Activated B cell treated with CpG ODN at 0.5 μM for 24 hours (primary cell): ENCODE measurements around the gene TCP11L2. TPM values are rescaled to one million over a fixed set of nuclear protein-coding genes. Genes with fewer than 3 reads are reported as not detected.
"Not testable (repeated sequence)": the region's sequence is repeated elsewhere in the genome, so short reads cannot be mapped to it uniquely, and the experiment has no call there.

ENCODE experiments used
- ATAC-seq: fragments of 200-7000 bp; cut with Tn5 transposase; one replicate; pipeline ENCODE4 v1.10.0; 2021; ENCODE audit warnings: low read depth, mild to moderate bottlenecking, moderate library complexity
- CTCF ChIA-PET: fragments of 350-600 bp; sonication (Branson Sonifier 250); formaldehyde crosslinking; loops from one replicate; lab custom pipeline; 2021; ENCODE audit warnings: antibody characterized with exemption; lab: Charles Lee
- POLR2A ChIA-PET: fragments of 350-600 bp; sonication (Branson Sonifier 250); formaldehyde crosslinking; loops from one replicate; lab custom pipeline; 2021; ENCODE audit warnings: antibody characterized with exemption; lab: Charles Lee
- DNase-seq: peaks from one replicate; pipeline ENCODE4 v3.0.0; 2022
- H3K27ac Mint-ChIP-seq: one replicate; pipeline ENCODE4 v1.8.0; 2020; ENCODE audit warnings: mixed read lengths
- H3K27me3 Mint-ChIP-seq: one replicate; pipeline ENCODE4 v1.8.0; 2021; ENCODE audit warnings: mixed read lengths
- H3K36me3 Mint-ChIP-seq: one replicate; pipeline ENCODE4 v1.8.0; 2021; ENCODE audit warnings: low read depth, mixed read lengths
- H3K4me1 Mint-ChIP-seq: one replicate; pipeline ENCODE4 v1.8.0; 2021; ENCODE audit warnings: mixed read lengths
- H3K4me3 Mint-ChIP-seq: one replicate; pipeline ENCODE4 v1.8.0; 2020; ENCODE audit warnings: mild to moderate bottlenecking, mixed read lengths
- H3K9me3 Mint-ChIP-seq: one replicate; pipeline ENCODE4 v1.8.0; 2020; ENCODE audit warnings: mixed read lengths
- CTCF ChIP-seq: fragments of 200-600 bp; IDR thresholded peaks from one replicate; pipeline ENCODE4 v1.8.0; 2022; ENCODE audit warnings: antibody characterized with exemption, mild to moderate bottlenecking
- intact Hi-C: fragments of 100-400 bp; cut with micrococcal nuclease; formaldehyde crosslinking; loops from one replicate; pipeline ENCODE4 v1.15.1; 2024
- total RNA-seq: library from RNA; stranded (reverse); gene quantifications from 2 replicates; pipeline ENCODE4 v1.2.3, GENCODE V29; 2022

The TCP11L2 gene
- total RNA-seq, 1 donor from 2014 or later = 52.5 TPM

- no peak for ATAC-seq
- Mint-ChIP-seq H3K4me1 (no peaks in the 10 kb centered on the region), H3K36me3 (peaks cover 67% of the 10 kb centered on the region), H3K27ac (no peak overlapping the region), H3K27me3 (no peaks in the 10 kb centered on the region), H3K9me3 (peaks cover 4% of the 10 kb centered on the region), H3K4me3 (no peak overlapping the region)
- no peak for DNase-seq
- ChIA-PET CTCF (no interaction called here), POLR2A (no interaction called here)
- intact Hi-C loops = no loop called here
- TF ChIP-seq CTCF = no peak
Measured at GRCh38 chr12:106380954-106381353, 78.4 kb downstream of the TCP11L2 start.

DNA sequence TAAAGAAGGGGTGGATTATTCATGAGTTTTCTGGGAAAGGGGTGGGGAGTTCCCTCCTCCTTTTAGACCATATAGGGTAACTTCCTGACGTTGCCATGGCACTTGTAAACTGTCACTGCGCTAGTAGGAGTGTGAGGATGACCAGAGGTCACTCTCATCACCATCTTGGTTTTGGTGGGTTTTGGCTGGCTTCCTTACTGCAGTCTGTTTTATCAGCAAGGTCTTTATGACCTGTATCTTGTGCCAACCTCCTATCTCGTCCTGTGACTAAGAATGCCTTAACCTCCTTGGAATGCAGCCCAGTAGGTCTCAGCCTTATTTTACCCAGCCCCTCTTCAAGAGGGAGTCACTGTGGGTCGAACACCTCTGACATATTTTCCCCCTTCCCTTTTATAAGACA, 79.3 kb downstream of the TCP11L2 start:
- H3K27ac Mint-ChIP-seq = not testable (repeated sequence)

GRCh38 chr12:106386813-106387535, 84.4 kb downstream of the TCP11L2 start:
- peaks cover 4% of the 10 kb centered on the region for H3K9me3 Mint-ChIP-seq
- ATAC-seq (no peak), DNase-seq (no peak)
- no peak overlapping the region for H3K4me3 Mint-ChIP-seq
- no peaks in the 10 kb centered on the region for H3K4me1 Mint-ChIP-seq
- TF ChIP-seq CTCF = no peak
- peaks cover 26% of the 10 kb centered on the region for H3K36me3 Mint-ChIP-seq
- CTCF ChIA-PET = interaction anchor here (1.2 to 4.1 kb wide), 5 partner anchors 454 to 1222 kb away, joined by 3 to 22 read pairs (median 6); no protein-coding TSS in a partner anchor
- H3K27me3 Mint-ChIP-seq = peaks cover 4% of the 10 kb centered on the region
- intact Hi-C loops = loop anchor here (1.0 kb wide), 4 partner anchors 160 to 1220 kb away; no protein-coding TSS in a partner anchor
- H3K27ac Mint-ChIP-seq = no peak overlapping the region
- POLR2A ChIA-PET = no interaction called here

More for the DNA sequence above, 79.3 kb downstream of the TCP11L2 start:
- POLR2A ChIA-PET, H3K27me3 Mint-ChIP-seq, H3K9me3 Mint-ChIP-seq, intact Hi-C loops, DNase-seq, H3K4me3 Mint-ChIP-seq, H3K4me1 Mint-ChIP-seq, CTCF ChIA-PET, ATAC-seq: not testable (repeated sequence)
- peaks cover 58% of the 10 kb centered on the region for H3K36me3 Mint-ChIP-seq

- intact Hi-C loops = no loop called here
- no peak for ATAC-seq
- no peak for TF ChIP-seq CTCF
- Mint-ChIP-seq H3K27ac (no peak overlapping the region), H3K9me3 (no peaks in the 10 kb centered on the region), H3K36me3 (peaks cover 22% of the 10 kb centered on the region), H3K4me1 (no peaks in the 10 kb centered on the region), H3K27me3 (peaks cover 4% of the 10 kb centered on the region), H3K4me3 (no peak overlapping the region)
- CTCF ChIA-PET = interaction anchor here (2.0 to 4.1 kb wide), 3 partner anchors 453 to 534 kb away, joined by 5 to 22 read pairs (median 17); no protein-coding TSS in a partner anchor
- DNase-seq = no peak
- POLR2A ChIA-PET = no interaction called here
Measured at GRCh38 chr12:106387848-106388377, 85.4 kb downstream of the TCP11L2 start.

- Mint-ChIP-seq H3K4me3 (no peak overlapping the region), H3K27me3 (peaks cover 4% of the 10 kb centered on the region), H3K36me3 (peaks cover 24% of the 10 kb centered on the region), H3K27ac (no peak overlapping the region), H3K4me1 (no peaks in the 10 kb centered on the region), H3K9me3 (no peaks in the 10 kb centered on the region)
- ATAC-seq = no peak
- TF ChIP-seq CTCF = no peak
- POLR2A ChIA-PET = no interaction called here
- intact Hi-C loops = no loop called here
- CTCF ChIA-PET = interaction anchor here (2.2 kb wide), 1 partner anchor 452 kb away, joined by 8 read pairs; no protein-coding TSS in a partner anchor
- no peak for DNase-seq
Measured at GRCh38 chr12:106389151-106389550, 86.6 kb downstream of the TCP11L2 start.
